ENCODE data around the gene MED27. TPM values are rescaled to one million over a fixed set of nuclear protein-coding genes. Genes with fewer than 3 reads are reported as not detected.

MED27 gene
- total RNA-seq, 4 donors from 2014 or later, result 12.9 to 21.8 (median 20.0) TPM

DNA sequence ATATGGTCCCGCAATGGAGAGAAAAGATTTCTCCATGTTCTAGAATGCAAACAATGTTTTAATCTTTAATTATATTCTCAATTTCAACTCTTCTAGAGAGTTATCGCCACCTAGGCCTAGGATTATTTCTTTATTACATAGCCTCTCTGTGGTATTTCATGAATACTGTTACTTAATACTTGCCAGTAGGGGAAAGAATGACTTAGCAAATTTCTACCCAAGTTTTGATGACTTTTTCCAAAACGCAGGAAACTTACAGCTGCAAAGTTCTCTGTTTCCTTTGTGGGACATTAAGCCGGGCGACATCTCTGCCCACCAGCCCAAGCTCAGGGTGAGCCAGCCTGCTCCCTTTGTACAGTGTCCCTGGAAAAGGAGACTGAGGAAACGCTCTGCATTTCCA is 73.8 kb downstream of the MED27 start:
- peaks cover 7 to 16% (median 9%) of the 10 kb centered on the region in 4 donors for H3K4me1 ChIP-seq
- 75% methylated on average over 6 of the region's 6 CpGs for WGBS
- no peak for DNase-seq (ENCODE audit: extremely low spot score)
- no peaks in the 10 kb centered on the region for H3K36me3 ChIP-seq
- no peak overlapping the region for H3K4me3 ChIP-seq
- no peaks in the 10 kb centered on the region for H3K9me3 ChIP-seq
- intact Hi-C loops (cut with DNase I), result no loop called here
- H3K27me3 ChIP-seq, result no peaks in the 10 kb centered on the region
- H3K27ac ChIP-seq (replicated peaks in 1 of 4), result no peak overlapping the region
- TF ChIP-seq POLR2A (IDR thresholded peaks at IDR 0.05; ENCODE audit: low read depth), result no peak
- TF ChIP-seq POLR2AphosphoS5 (IDR thresholded peaks at IDR 0.05), result no peak
- TF ChIP-seq EP300 (IDR thresholded peaks at IDR 0.05), result no peak
- TF ChIP-seq, protein P1, sequence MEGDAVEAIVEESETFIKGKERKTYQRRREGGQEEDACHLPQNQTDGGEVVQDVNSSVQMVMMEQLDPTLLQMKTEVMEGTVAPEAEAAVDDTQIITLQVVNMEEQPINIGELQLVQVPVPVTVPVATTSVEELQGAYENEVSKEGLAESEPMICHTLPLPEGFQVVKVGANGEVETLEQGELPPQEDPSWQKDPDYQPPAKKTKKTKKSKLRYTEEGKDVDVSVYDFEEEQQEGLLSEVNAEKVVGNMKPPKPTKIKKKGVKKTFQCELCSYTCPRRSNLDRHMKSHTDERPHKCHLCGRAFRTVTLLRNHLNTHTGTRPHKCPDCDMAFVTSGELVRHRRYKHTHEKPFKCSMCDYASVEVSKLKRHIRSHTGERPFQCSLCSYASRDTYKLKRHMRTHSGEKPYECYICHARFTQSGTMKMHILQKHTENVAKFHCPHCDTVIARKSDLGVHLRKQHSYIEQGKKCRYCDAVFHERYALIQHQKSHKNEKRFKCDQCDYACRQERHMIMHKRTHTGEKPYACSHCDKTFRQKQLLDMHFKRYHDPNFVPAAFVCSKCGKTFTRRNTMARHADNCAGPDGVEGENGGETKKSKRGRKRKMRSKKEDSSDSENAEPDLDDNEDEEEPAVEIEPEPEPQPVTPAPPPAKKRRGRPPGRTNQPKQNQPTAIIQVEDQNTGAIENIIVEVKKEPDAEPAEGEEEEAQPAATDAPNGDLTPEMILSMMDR (IDR thresholded peaks at IDR 0.05), result no peak

DNA sequence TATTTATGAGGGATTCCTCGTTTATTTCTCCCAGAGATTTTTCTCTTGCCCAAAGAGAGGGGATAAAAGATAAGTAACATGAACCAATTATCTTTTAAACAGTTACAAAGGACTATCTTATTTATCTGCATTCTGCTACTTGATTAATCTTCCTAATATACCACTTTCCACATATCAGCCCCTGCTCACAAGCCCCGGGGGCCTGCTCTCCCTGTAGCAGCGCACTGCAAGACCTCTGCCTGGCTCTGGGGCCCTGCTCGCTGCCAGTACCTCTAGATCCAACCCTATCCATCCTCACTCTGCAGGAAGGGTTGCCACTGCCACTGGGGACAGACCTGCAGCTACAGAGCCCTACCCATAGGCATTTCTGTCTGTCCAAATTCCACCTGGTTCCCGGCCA is 75.3 kb downstream of the MED27 start:
- peaks cover 7 to 16% (median 9%) of the 10 kb centered on the region in 4 donors for H3K4me1 ChIP-seq
- no peaks in the 10 kb centered on the region for H3K27me3 ChIP-seq
- H3K9me3 ChIP-seq, result no peaks in the 10 kb centered on the region
- no peak for DNase-seq (ENCODE audit: extremely low spot score)
- no peak overlapping the region for H3K4me3 ChIP-seq
- H3K27ac ChIP-seq (replicated peaks in 1 of 4), result no peak overlapping the region
- WGBS, result 91% methylated on average over 5 of the region's 5 CpGs
- no peaks in the 10 kb centered on the region for H3K36me3 ChIP-seq
- TF ChIP-seq POLR2AphosphoS5 (IDR thresholded peaks at IDR 0.05), result no peak
- no peak for TF ChIP-seq POLR2A (IDR thresholded peaks at IDR 0.05; ENCODE audit: low read depth)
- no peak for TF ChIP-seq EP300 (IDR thresholded peaks at IDR 0.05)
- intact Hi-C loops (cut with DNase I), result no loop called here

DNA sequence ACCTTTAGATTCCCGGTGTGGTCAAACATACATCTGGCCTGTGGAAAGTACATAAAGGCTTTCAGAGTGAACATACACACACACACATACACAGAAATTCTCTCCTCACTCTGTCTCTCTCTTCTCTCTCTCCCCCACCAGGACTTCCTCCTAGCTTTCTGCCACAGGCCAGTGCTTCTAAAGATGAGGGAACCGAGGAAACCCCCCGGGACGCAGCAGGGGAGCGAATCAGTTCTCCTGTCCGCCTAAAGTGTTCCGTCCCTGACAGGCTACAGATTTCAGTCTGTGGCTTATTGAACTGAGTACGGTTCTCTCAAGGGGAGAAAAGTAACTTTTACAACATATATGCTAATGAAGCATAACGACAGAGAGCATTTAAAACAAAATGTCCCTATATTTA is 75.8 kb downstream of the MED27 start:
- H3K27ac ChIP-seq (replicated peaks in 1 of 4), result no peak overlapping the region
- intact Hi-C loops (cut with DNase I), result no loop called here
- TF ChIP-seq POLR2AphosphoS5 (IDR thresholded peaks at IDR 0.05), result no peak
- TF ChIP-seq, protein P1 (IDR thresholded peaks at IDR 0.05), result no peak
- TF ChIP-seq POLR2A (IDR thresholded peaks at IDR 0.05; ENCODE audit: low read depth), result no peak
- no peak for TF ChIP-seq EP300 (IDR thresholded peaks at IDR 0.05)
- no peak for DNase-seq (ENCODE audit: extremely low spot score)
- no peak overlapping the region for H3K4me3 ChIP-seq
- H3K9me3 ChIP-seq, result no peaks in the 10 kb centered on the region
- peaks cover 7 to 16% (median 9%) of the 10 kb centered on the region in 4 donors for H3K4me1 ChIP-seq
- WGBS, result 76% methylated on average over 9 of the region's 9 CpGs
- no peaks in the 10 kb centered on the region for H3K36me3 ChIP-seq
- no peaks in the 10 kb centered on the region for H3K27me3 ChIP-seq

DNA sequence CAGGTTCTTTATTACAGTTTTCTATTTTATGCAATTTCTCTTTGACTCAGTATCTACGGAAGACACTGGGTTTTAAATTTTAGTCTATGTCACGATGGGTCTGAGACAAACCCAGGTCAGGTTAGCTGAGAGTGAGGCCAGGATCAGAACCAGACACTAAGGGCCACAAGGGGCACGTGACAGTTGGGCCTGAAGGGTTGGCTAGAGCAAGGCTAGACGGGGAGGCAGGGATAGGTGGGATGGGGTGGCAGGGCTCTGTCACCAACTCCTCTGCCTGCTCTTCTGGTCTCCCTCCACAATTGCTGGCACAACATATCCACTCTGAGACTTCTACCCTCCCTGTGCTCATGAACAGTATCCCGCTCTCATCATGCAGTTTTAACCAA is 76.4 kb downstream of the MED27 start:
- no peak overlapping the region for H3K27ac ChIP-seq (replicated peaks in 1 of 4)
- H3K36me3 ChIP-seq, result no peaks in the 10 kb centered on the region
- H3K27me3 ChIP-seq, result no peaks in the 10 kb centered on the region
- H3K9me3 ChIP-seq, result no peaks in the 10 kb centered on the region
- peaks cover 7 to 16% (median 10%) of the 10 kb centered on the region in 4 donors for H3K4me1 ChIP-seq
- H3K4me3 ChIP-seq, result no peak overlapping the region
- TF ChIP-seq POLR2A (IDR thresholded peaks at IDR 0.05; ENCODE audit: low read depth), result no peak
- TF ChIP-seq, protein P1 (IDR thresholded peaks at IDR 0.05), result no peak
- TF ChIP-seq POLR2AphosphoS5 (IDR thresholded peaks at IDR 0.05), result no peak
- no peak for TF ChIP-seq EP300 (IDR thresholded peaks at IDR 0.05)
- intact Hi-C loops (cut with DNase I), result no loop called here
- 96% methylated on average over 5 of the region's 5 CpGs for WGBS
- no peak for DNase-seq (ENCODE audit: extremely low spot score)

DNA sequence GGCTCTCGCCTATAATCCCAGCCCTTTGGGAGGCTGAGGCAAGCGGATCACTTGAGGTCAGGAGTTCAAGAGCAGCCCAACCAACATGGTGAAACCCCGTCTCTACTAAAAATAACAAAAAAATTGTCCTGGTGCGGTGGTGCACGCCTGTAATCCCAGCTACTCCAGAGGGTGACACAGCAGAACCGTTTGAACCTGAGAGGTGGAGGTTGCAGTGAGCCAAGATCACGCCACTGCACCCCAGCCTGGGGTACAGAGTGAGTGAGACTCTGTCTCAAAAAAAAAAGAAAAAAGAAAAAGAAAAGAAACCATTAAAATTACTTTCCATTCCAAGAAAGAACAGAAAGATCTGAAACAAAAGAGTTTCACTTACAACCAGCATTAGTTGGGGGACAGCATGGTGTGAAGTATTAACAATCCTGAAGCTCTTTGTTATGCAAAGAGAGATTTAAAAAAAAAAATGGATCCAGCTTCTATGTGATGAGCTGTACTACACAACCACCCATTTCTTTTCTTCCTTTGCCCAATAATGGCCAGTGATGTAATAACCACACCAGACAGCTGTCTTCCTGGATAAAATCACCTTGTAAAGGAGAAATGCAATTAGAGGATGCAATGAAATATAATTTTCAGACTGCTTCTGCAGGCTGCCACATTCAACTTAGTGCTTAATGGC is 76.9 kb downstream of the MED27 start:
- 84% methylated on average over 7 of the region's 7 CpGs for WGBS
- DNase-seq (ENCODE audit: extremely low spot score), result no peak
- Histone ChIP-seq H3K27ac (replicated peaks in 1 of 4) (no peak overlapping the region), H3K27me3 (no peaks in the 10 kb centered on the region), H3K36me3 (no peaks in the 10 kb centered on the region), H3K9me3 (no peaks in the 10 kb centered on the region), H3K4me3 (no peak overlapping the region), H3K4me1 (peaks cover 10 to 19% (median 15%) of the 10 kb centered on the region in 4 donors)
- TF ChIP-seq, protein P1 (IDR thresholded peaks at IDR 0.05), result no peak
- TF ChIP-seq POLR2A (IDR thresholded peaks at IDR 0.05; ENCODE audit: low read depth) (no peak), POLR2AphosphoS5 (IDR thresholded peaks at IDR 0.05) (no peak), EP300 (IDR thresholded peaks at IDR 0.05) (no peak)
- intact Hi-C loops (cut with DNase I), result no loop called here
